B cell (primary cell): Measurements from ENCODE around the gene CCDC57. TPM values are rescaled to one million over a fixed set of nuclear protein-coding genes. Genes with fewer than 3 reads are reported as not detected.

Experiments used
- ATAC-seq: fragments of 200-7000 bp; cut with Tn5 transposase; one replicate; pipeline ENCODE4 v1.10.0; 2021; ENCODE audit warnings: low read depth, mild to moderate bottlenecking, moderate number of reproducible peaks, moderate library complexity
- CTCF ChIA-PET: fragments of 350-600 bp; sonication (Branson Sonifier 250); formaldehyde crosslinking; loops from one replicate; lab custom pipeline; 2021; ENCODE audit warnings: antibody characterized with exemption, inconsistent platforms; lab: Charles Lee
- POLR2A ChIA-PET: fragments of 350-600 bp; sonication (Branson Sonifier 250); formaldehyde crosslinking; loops from one replicate; lab custom pipeline; 2021; ENCODE audit warnings: antibody characterized with exemption; lab: Charles Lee
- DNase-seq: peaks from one replicate; pipeline ENCODE4 v3.0.0; 2013
- H2AFZ ChIP-seq: 2 replicates; pipeline ENCODE4 v1.6.1; 2012; ENCODE audit warnings: mild to moderate bottlenecking, low read depth, low read length; ENCODE audit not compliant: insufficient read depth, poor library complexity, severe bottlenecking
- H3K27ac ChIP-seq, 2 donors: 1 replicate in 1 of 2; 2 replicates in 1 of 2; pipeline ENCODE4 v1.5.1; 2012 to 2013; ENCODE audit warnings: low read length in 2 of 2, mild to moderate bottlenecking in 2 of 2, moderate library complexity in 1 of 2
- H3K27me3 ChIP-seq, 4 experiments: fragments of 200-600 bp in 1 of 4; sonication (generic) in 1 of 4; replicated peaks in 1 of 4; 1 replicate in 2 of 4; 2 replicates in 2 of 4; pipeline versions ENCODE4 v1.6.1 to v1.7.0; 2013 to 2016; ENCODE audit warnings: low read length in 3 of 4, mild to moderate bottlenecking in 2 of 4, mixed read lengths in 1 of 4, moderate library complexity in 1 of 4; ENCODE audit not compliant: insufficient read depth in 4 of 4, control insufficient read depth in 3 of 4; ENCODE audit errors: control extremely low read depth in 1 of 4
- H3K36me3 ChIP-seq, 2 experiments: replicated peaks in 1 of 2; 1 replicate in 1 of 2; 2 replicates in 1 of 2; pipeline versions ENCODE4 v1.6.1 to v1.7.1; 2013; ENCODE audit warnings: low read length in 1 of 2; ENCODE audit not compliant: insufficient read depth in 2 of 2, control insufficient read depth in 1 of 2; ENCODE audit errors: control extremely low read depth in 1 of 2, extremely low read depth in 1 of 2
- H3K4me1 ChIP-seq, 2 donors: fragments of 200-600 bp in 1 of 2; sonication (generic) in 1 of 2; 1 replicate in 1 of 2; 2 replicates in 1 of 2; pipeline versions ENCODE4 v1.5.1 to v1.6.1; 2013 to 2017; ENCODE audit warnings: low read length in 2 of 2; ENCODE audit not compliant: control insufficient read depth in 2 of 2, insufficient read depth in 2 of 2
- H3K4me2 ChIP-seq: replicated peaks from 2 replicates; pipeline ENCODE3; 2012; ENCODE audit warnings: mild to moderate bottlenecking, low read depth, low read length; ENCODE audit not compliant: poor library complexity, severe bottlenecking
- H3K4me3 ChIP-seq, 5 experiments: fragments of 200-600 bp in 1 of 5; sonication (generic) in 1 of 5; 1 replicate in 3 of 5; 2 replicates in 2 of 5; pipeline versions ENCODE4 v1.5.1 to v1.7.0; 2011 to 2016; ENCODE audit warnings: low read length in 4 of 5, mild to moderate bottlenecking in 4 of 5, low read depth in 2 of 5, control low read depth in 1 of 5, moderate library complexity in 1 of 5; ENCODE audit not compliant: insufficient read depth in 1 of 5; ENCODE audit errors: control extremely low read depth in 1 of 5, extremely low read depth in 1 of 5
- H3K79me2 ChIP-seq: fragments of 200-600 bp; sonication (generic); one replicate; pipeline ENCODE4 v1.6.0; 2016; ENCODE audit warnings: low read length; ENCODE audit not compliant: control insufficient read depth, insufficient read depth
- H3K9ac ChIP-seq: fragments of 200-600 bp; sonication (generic); 2 replicates; pipeline ENCODE4 v1.6.1; 2017; ENCODE audit warnings: mild to moderate bottlenecking, low read length, moderate library complexity
- H3K9me3 ChIP-seq, 3 donors: one replicate each; pipeline versions ENCODE4 v1.6.1 to v1.7.1; 2013; ENCODE audit warnings: low read length in 2 of 3; ENCODE audit not compliant: control insufficient read depth in 2 of 3, insufficient read depth in 1 of 3; ENCODE audit errors: control extremely low read depth in 1 of 3
- H4K20me1 ChIP-seq: 2 replicates; pipeline ENCODE4 v1.6.0; 2012; ENCODE audit warnings: mild to moderate bottlenecking, low read length; ENCODE audit not compliant: insufficient read depth, control insufficient read depth, poor library complexity, severe bottlenecking
- H3K27ac Mint-ChIP-seq: one replicate; pipeline ENCODE4 v1.8.0; 2021; ENCODE audit warnings: mixed read lengths
- H3K27me3 Mint-ChIP-seq: one replicate; pipeline ENCODE4 v1.8.0; 2021; ENCODE audit warnings: mixed read lengths
- H3K4me1 Mint-ChIP-seq: one replicate; pipeline ENCODE4 v1.8.0; 2021; ENCODE audit warnings: mixed read lengths
- H3K4me3 Mint-ChIP-seq: one replicate; pipeline ENCODE4 v1.8.0; 2021; ENCODE audit warnings: mixed read lengths
- H3K9me3 Mint-ChIP-seq: one replicate; pipeline ENCODE4 v1.8.0; 2022; ENCODE audit warnings: mixed read lengths; ENCODE audit not compliant: insufficient read depth
- CTCF ChIP-seq: fragments of 200-600 bp; IDR thresholded peaks from one replicate; pipeline ENCODE4 v1.8.0; 2022; ENCODE audit warnings: antibody characterized with exemption, mild to moderate bottlenecking
- EZH2 ChIP-seq: IDR thresholded peaks from 2 replicates; pipeline ENCODE4 v1.6.1; 2012; ENCODE audit warnings: borderline replicate concordance, low read depth, mild to moderate bottlenecking, moderate library complexity, low read length; ENCODE audit not compliant: insufficient read depth, poor library complexity, severe bottlenecking
- WGBS: methylation state at CpG from one replicate; pipeline ENCODE4 v1.1.5; 2013; ENCODE audit warnings: missing lambda C conversion rate; ENCODE audit not compliant: insufficient coverage; 5-methylcytosine and 5-hydroxymethylcytosine counted together
- intact Hi-C: fragments of 100-400 bp; cut with micrococcal nuclease; formaldehyde crosslinking; loops from one replicate; pipeline ENCODE4 v1.10.0; 2022
- polyA plus RNA-seq: library from polyadenylated mRNA; depleted of rRNA; stranded (reverse); fragments of >200 nt; gene quantifications from 2 replicates; pipeline ENCODE4 v1.2.3, GENCODE V29; 2012
- total RNA-seq, 2 donors: library from RNA; stranded (reverse); fragments of 120-200 nt in 1 of 2; gene quantifications; 1 replicate in 1 of 2; 2 replicates in 1 of 2; pipeline versions ENCODE4 v1.2.3 to v1.2.4, GENCODE V29; 2013 to 2022

Gene CCDC57
- total and polyA plus RNA-seq, 2 donors (not counting 1 experiment from before 2014, with no cell fraction given), result 49.7 to 67.2 TPM

GRCh38 chr17:82056729-82057621 lies 155.7 kb downstream of the CCDC57 start:
- Histone ChIP-seq H3K4me2 (no peak overlapping the region), H3K4me1 (peaks cover 11 to 19% of the 10 kb centered on the region in 2 donors), H3K9me3 (no peaks in the 10 kb centered on the region), H3K9ac (no peak overlapping the region), H3K27me3 (no peaks in the 10 kb centered on the region), H3K79me2 (peaks cover 20% of the 10 kb centered on the region), H4K20me1 (peaks cover 19% of the 10 kb centered on the region), H3K4me3 (no peak overlapping the region), H3K27ac (no peak overlapping the region), H3K36me3 (peaks cover 0 to 53% of the 10 kb centered on the region in 2 experiments), H2AFZ (no peak overlapping the region)
- Mint-ChIP-seq H3K4me1 (peaks cover 3% of the 10 kb centered on the region), H3K4me3 (no peak overlapping the region), H3K27me3 (no peaks in the 10 kb centered on the region), H3K9me3 (no peaks in the 10 kb centered on the region), H3K27ac (no peak overlapping the region)
- no peak for ATAC-seq
- TF ChIP-seq EZH2, result no peak
- TF ChIP-seq CTCF, result no peak
- WGBS, result 90% methylated on average over 29 of the region's 29 CpGs
- POLR2A ChIA-PET, result interaction anchor here (0.5 kb wide), 1 partner anchor 388 kb away, joined by 3 read pairs; no protein-coding TSS in a partner anchor
- DNase-seq, result no peak
- intact Hi-C loops, result no loop called here
- CTCF ChIA-PET, result no interaction called here
